MM.1S (cell line): ENCODE data around the gene MED27.

Source experiments
- DNase-seq: peaks from one replicate; pipeline ENCODE4 v3.0.0-alpha.2; 2015
- H2AFZ ChIP-seq: fragments of 300-600 bp; sonication (generic); 2 replicates; pipeline ENCODE4 v1.6.0; 2016; ENCODE audit warnings: antibody characterized with exemption, low read length
- H3F3A ChIP-seq: fragments of 300-600 bp; sonication (generic); 2 replicates; pipeline ENCODE4 v1.6.1; 2016; ENCODE audit warnings: mild to moderate bottlenecking, antibody characterized with exemption, low read length, moderate library complexity, mixed read lengths; ENCODE audit not compliant: insufficient read depth
- H3K27ac ChIP-seq: fragments of 300-600 bp; sonication (generic); 2 replicates; pipeline ENCODE4 v1.5.1; 2016; ENCODE audit warnings: mild to moderate bottlenecking, low read length
- H3K27me3 ChIP-seq: fragments of 300-600 bp; sonication (generic); replicated peaks from 2 replicates; pipeline ENCODE4 v1.6.0; 2016; ENCODE audit warnings: low read length; ENCODE audit not compliant: insufficient read depth
- H3K36me3 ChIP-seq: fragments of 300-600 bp; sonication (generic); replicated peaks from 2 replicates; pipeline ENCODE4 v1.6.1; 2016; ENCODE audit warnings: mild to moderate bottlenecking, low read length, mixed read lengths; ENCODE audit not compliant: insufficient read depth
- H3K4me1 ChIP-seq: fragments of 300-600 bp; sonication (generic); 2 replicates; pipeline ENCODE4 v1.6.1; 2016; ENCODE audit warnings: low read length, mixed read lengths
- H3K4me2 ChIP-seq: fragments of 300-600 bp; sonication (generic); 2 replicates; pipeline ENCODE4 v1.6.0; 2016; ENCODE audit warnings: low read depth, low read length
- H3K4me3 ChIP-seq: fragments of 300-600 bp; sonication (generic); 2 replicates; pipeline ENCODE4 v1.5.1; 2016; ENCODE audit warnings: low read length, mixed read lengths
- H3K79me2 ChIP-seq: fragments of 300-600 bp; sonication (generic); 2 replicates; pipeline ENCODE4 v1.6.1; 2016; ENCODE audit warnings: mixed run types, low read length, mixed read lengths
- H3K9ac ChIP-seq: fragments of 300-600 bp; sonication (generic); 2 replicates; pipeline ENCODE4 v1.6.1; 2016; ENCODE audit warnings: low read length, mixed read lengths
- H3K9me2 ChIP-seq: fragments of 300-600 bp; sonication (generic); replicated peaks from 2 replicates; pipeline ENCODE4 v1.6.1; 2016; ENCODE audit warnings: mild to moderate bottlenecking, low read length, mixed read lengths; ENCODE audit not compliant: insufficient read depth
- H3K9me3 ChIP-seq: fragments of 300-600 bp; sonication (generic); replicated peaks from 2 replicates; pipeline ENCODE4 v1.6.1; 2016; ENCODE audit warnings: mild to moderate bottlenecking, low read length, mixed read lengths; ENCODE audit not compliant: insufficient read depth
- H4K20me1 ChIP-seq: fragments of 300-600 bp; sonication (generic); 2 replicates; pipeline ENCODE4 v1.6.1; 2016; ENCODE audit warnings: mild to moderate bottlenecking, low read length, moderate library complexity, mixed read lengths; ENCODE audit not compliant: insufficient read depth
- CTCF ChIP-seq: fragments of 300-600 bp; sonication (generic); IDR thresholded peaks from 2 replicates; pipeline ENCODE4 v1.5.1; 2016; ENCODE audit warnings: antibody characterized with exemption, low read length, mixed read lengths
- EZH2 ChIP-seq: fragments of 300-600 bp; sonication (generic); optimal IDR thresholded peaks from 2 replicates; pipeline ENCODE3; 2017; ENCODE audit warnings: low read depth, mild to moderate bottlenecking, antibody characterized with exemption, low read length, mixed read lengths
- EZH2phosphoT487 ChIP-seq: fragments of 300-600 bp; sonication (generic); IDR thresholded peaks from 2 replicates; pipeline ENCODE4 v1.6.1; 2018; ENCODE audit warnings: antibody characterized with exemption, low read length

The MED27 gene

GRCh38 chr9:132030626-132031325, 48.9 kb downstream of the MED27 start:
- Histone ChIP-seq H3K4me3 (no peak overlapping the region), H3K27ac (no peak overlapping the region), H2AFZ (no peak overlapping the region), H3K79me2 (peaks cover 29% of the 10 kb centered on the region), H3K36me3 (no peaks in the 10 kb centered on the region), H3K9me2 (no peaks in the 10 kb centered on the region), H3K9me3 (no peaks in the 10 kb centered on the region), H3K4me2 (no peak overlapping the region), H4K20me1 (peaks cover 16% of the 10 kb centered on the region), H3F3A (no peaks in the 10 kb centered on the region), H3K4me1 (peaks cover 14% of the 10 kb centered on the region), H3K27me3 (no peaks in the 10 kb centered on the region), H3K9ac (no peak overlapping the region)
- DNase-seq: no peak
- TF ChIP-seq EZH2phosphoT487 (no peak), EZH2 (no peak), CTCF (no peak)

- no peak overlapping the region for H3K4me3 ChIP-seq
- H2AFZ ChIP-seq: no peak overlapping the region
- no peaks in the 10 kb centered on the region for H3K36me3 ChIP-seq
- H3K27me3 ChIP-seq: no peaks in the 10 kb centered on the region
- TF ChIP-seq EZH2 (no peak), CTCF (no peak), EZH2phosphoT487 (no peak)
- no peak overlapping the region for H3K27ac ChIP-seq
- peaks cover 15% of the 10 kb centered on the region for H4K20me1 ChIP-seq
- DNase-seq: no peak
- no peak overlapping the region for H3K4me2 ChIP-seq
- H3K4me1 ChIP-seq: peaks cover 13% of the 10 kb centered on the region
- H3F3A ChIP-seq: no peaks in the 10 kb centered on the region
- H3K9ac ChIP-seq: no peak overlapping the region
- H3K9me3 ChIP-seq: no peaks in the 10 kb centered on the region
- peaks cover 13% of the 10 kb centered on the region for H3K79me2 ChIP-seq
- no peaks in the 10 kb centered on the region for H3K9me2 ChIP-seq
Measured at GRCh38 chr9:132027752-132028663, 51.7 kb downstream of the MED27 start.

GRCh38 chr9:132026932-132027585, 52.6 kb downstream of the MED27 start:
- no peak for DNase-seq
- Histone ChIP-seq H3K4me1 (0 out of 2 replicates have a peak, but pooled peaks cover 3% of the 10 kb centered on the region), H3K9ac (no peak overlapping the region), H3K36me3 (no peaks in the 10 kb centered on the region), H3K9me3 (no peaks in the 10 kb centered on the region), H3K79me2 (peaks cover 18% of the 10 kb centered on the region), H3K4me3 (no peak overlapping the region), H3K27me3 (no peaks in the 10 kb centered on the region), H3K4me2 (no peak overlapping the region), H3F3A (no peaks in the 10 kb centered on the region), H3K27ac (no peak overlapping the region), H3K9me2 (no peaks in the 10 kb centered on the region), H4K20me1 (peaks cover 9% of the 10 kb centered on the region), H2AFZ (no peak overlapping the region)
- no peak for TF ChIP-seq EZH2
- TF ChIP-seq EZH2phosphoT487: no peak
- no peak for TF ChIP-seq CTCF
